Ureter (tissue), 1 donor: Measurements from ENCODE around the gene TBC1D1. TPM values are rescaled to one million over a fixed set of nuclear protein-coding genes. Genes with fewer than 3 reads are reported as not detected.
"Not testable (repeated sequence)": the region's sequence is repeated elsewhere in the genome, so short reads cannot be mapped to it uniquely, and the experiment has no call there.

Experiments used
- DNase-seq: peaks from one replicate; pipeline ENCODE4 v3.0.0-alpha.2; 2020; ENCODE audit warnings: low spot score
- total RNA-seq: library from RNA; stranded (reverse); gene quantifications from one replicate; pipeline ENCODE4 v1.2.4, GENCODE V29; 2023
- donor health status: DM: yes; HTN: yes; CAD: no.

The TBC1D1 gene
- total RNA-seq, 1 donor from 2014 or later = 191 TPM

DNA sequence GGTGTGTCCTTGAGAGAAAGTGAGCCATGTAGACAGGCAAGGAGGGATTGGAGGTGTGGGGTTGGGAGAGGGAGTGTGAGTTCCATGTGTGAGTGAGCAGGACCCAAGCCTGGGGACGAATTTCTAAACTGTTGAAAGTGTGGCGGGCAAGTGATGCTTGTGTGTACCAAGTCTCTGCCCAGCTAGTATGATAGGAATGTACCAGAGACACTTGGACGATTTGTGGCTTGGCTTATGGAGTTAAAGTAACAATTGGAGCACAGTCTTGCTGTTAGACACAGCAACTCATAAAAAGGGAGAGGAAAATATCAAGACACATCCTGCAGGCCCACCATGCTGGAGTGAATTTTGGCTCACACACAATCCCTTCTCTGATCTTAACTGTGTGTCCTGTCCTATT, 77.9 kb downstream of the TBC1D1 start:
- no peak for DNase-seq

DNA sequence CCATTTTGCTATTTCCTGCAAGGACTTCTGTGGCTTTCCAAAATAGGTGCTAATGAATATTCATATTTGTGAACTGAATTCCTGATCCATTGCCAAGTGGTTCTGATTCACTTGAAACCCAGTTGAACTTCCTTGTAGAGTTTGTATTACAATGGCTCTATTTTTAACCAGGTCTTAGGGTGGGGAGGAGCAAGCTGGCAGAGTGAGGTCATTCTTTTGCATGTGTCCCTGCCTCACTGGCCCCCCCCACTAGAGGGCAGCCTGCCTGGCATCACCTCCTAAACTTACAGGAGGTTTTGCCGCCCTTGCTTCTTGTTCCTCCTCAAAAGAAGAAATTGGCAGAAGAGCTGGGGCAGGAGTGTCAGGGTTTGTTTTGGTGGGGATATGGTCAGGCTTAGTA, 79.8 kb downstream of the TBC1D1 start:
- DNase-seq = peak; percentile 71

DNA sequence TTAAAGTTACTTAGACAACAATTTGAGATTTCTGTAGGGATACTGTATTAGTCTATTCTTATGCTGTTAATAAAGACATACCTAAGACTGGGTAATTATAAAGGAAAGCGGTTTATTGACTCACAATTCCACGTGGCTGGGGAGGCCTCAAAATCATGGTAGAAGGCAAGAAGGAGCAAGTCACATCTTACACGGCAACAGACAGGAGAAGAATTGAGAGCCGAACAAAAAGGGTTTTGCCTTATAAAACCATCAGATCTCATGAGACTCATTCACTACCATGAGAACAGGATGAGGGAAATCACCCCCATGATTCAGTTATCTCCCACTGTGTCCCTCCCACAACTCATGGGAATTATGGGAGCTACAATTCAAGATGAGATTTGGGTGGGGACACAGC, 80.3 kb downstream of the TBC1D1 start:
- no peak for DNase-seq

DNA sequence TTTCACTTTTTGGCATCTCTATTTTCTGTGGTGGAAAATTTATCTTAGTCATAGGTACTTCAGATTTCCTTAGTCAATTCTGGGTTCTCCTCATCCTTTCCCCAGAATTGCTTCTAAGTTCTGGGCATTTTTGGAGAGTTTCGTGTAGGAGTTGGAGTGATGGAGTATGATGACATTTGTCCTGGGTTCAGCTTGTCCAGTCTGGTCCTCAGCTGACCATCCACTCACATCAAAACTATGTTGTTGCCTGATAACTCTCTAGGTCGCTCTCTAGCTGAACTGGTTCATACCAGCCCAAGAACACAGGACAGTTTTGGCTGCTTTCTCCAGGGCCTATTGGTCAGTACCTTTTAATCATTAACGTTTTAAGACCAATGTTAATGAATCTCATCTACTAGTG, 82.6 kb downstream of the TBC1D1 start:
- no peak for DNase-seq

DNA sequence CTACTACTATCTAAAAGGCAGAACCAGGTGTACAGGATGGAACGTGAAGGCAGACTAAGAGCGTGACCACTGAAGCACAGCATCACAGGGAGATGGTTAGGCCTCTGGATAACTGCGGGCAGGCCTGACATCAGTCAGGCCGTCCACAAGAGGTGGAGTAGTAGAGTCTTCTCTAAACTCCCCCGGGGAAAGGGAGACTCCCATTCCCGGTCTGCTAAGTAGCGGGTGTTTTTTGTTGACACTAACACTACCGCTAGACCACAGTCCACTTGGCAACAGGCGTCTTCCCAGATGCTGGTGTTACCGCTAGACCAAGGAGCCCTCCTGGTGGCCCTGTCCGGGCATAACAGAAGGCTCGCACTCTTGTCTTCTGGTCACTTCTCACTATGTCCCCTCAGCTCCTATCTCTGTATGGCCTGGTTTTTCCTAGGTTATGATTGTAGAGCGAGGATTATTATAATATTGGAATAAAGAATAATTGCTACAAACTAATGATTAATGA, 84.5 kb downstream of the TBC1D1 start:
- not testable (repeated sequence) for DNase-seq

DNA sequence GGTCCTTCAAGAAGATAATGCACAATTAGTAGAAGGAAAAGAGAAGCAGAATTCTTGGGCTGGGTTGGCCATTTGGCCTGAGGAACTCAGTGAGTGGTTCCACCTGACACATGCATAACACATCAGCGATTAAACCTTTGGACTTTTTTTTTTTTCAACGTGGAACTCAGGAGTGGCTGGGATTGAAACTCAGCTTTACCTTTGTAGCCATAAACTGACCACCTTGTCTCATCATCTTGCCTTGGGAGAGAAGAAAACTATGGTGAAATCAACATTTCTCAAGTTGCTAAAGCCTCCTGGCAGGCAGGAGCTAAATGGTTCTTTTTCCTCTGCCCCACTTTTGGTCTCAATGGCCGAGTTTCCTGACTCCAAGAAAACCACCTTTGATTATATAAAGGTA, 85.6 kb downstream of the TBC1D1 start:
- no peak for DNase-seq

DNA sequence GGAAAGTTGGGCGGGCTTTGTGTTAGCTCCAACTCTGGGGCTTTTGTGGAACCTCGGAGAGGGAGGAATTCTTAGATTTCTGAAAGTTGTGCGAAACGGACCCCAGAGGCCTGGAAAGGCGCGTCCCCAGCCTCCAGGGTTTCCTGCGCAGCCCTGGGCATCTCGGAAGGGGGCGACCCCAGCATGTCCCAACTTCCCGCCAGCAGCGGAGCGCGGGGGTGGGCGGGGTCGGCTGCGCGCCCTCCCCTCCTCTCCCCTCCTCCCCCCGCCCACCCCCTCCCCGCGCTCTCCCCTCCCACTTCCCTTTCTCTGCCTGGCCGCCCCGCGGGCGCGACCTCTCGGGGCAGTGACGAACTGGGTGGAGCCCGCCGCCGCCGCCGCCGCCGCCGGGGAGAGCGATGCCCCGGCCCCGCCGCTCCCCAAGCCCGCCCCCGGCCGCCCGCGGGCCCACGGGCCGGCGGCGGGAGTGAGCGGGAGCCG, 86.1 kb downstream of the TBC1D1 start:
- DNase-seq = peak; percentile 82

DNA sequence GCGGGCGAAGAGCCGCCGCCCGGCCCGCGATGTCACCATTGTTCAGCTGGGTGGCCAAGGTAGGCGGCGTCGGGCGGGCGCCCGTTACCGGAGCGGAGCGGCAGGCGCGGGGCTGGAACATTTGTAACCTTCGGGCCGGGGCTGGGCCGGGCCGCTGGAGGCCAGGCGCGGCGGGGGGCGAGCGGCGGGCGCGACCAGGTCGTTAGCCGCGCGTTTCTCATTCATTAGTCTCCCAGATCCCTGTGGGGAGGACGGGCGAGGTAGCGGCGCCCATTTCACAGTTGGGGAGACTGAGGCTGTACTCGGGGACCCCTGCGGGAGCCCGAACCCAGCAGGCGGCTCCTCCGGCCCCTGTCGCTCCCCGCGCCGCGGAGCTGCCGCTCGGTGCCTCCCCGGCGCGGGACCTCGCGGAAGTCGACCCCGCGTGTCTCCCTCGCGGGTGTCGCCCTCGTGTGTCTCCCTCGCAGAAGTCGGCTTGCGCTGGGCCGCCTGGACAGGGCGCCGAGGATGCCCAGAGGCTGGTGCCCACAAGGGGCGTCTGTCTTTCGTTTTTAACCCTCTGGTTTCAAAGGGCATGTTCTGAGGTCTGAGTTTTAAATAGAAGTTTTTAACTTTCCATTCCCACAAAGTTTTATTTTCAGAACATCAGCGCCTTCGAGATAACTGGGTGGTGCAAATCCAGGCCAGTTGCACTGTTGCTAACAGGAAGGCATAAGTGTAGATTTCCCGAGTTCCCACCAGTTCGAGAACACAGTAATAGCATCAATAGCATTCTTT, 86.8 kb downstream of the TBC1D1 start:
- peak; percentile 81 for DNase-seq

DNA sequence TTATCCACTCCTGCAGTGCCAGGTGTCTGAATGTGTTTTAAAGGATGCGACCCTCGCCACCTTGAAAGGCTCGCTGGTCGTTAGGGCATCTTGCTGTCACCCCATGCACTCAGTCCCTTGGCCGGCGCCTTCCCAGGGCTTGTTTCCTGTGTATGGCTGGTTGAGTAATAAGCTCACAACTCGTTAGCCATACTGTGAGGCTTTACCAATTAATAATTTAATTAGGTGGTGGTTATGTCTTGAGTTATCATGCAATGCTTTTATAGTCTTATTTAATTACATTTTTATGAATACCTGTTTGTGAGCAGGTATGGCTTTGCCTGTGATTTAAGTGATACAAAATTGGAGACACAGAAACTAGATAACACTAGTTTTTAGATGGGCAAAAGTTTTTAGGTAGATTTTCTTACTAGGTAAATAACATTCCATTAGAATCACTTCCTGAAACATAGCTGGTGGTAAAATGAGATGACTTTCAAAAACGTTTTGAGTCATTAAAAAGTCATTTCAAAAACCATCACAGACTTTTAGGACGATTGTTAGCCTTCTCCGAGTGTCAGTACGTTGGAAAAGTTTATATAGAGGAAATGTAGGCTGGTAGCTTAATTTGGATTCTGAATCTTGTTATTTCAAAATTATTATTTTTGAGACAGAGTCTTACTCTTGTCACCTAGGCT, 87.5 kb downstream of the TBC1D1 start:
- DNase-seq = no peak

DNA sequence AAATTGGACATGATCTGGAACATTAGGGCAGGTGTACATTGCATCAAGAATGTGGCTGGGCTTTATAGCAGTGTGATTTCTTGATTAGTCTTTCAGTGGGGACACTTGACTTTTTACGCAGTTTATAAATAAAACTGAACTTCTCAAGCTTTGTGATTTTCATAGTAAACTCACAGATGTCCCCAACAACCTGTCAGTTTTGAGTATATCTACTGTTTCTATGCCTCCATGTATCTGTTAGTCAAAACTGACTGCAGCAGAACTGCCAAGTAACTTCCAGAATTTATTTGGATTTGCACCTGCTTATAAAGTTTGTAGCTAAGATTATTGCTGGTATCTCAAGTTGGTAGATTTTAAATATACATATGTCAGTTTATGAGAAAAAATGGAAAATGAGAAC, 89.4 kb downstream of the TBC1D1 start:
- no peak for DNase-seq

DNA sequence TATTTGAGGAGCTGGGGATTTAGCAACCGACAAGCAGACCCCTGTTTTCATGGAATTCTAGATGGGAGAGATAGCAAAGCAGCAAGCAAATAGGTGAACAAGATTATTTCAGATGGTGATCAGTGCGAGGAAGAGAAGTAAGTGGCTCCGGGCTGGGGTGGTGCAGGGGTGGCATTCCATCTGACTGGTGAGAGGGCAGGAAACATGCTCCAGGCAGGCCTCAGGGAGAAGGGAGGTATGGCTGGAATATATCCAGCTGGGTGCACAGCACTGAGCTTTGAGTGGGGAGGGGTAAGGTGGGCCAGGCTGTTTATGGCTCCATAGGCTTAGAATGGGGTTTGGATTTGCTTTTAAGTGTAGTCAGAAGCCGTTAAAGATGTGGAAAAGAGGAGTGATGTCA, 90.5 kb downstream of the TBC1D1 start:
- no peak for DNase-seq

DNA sequence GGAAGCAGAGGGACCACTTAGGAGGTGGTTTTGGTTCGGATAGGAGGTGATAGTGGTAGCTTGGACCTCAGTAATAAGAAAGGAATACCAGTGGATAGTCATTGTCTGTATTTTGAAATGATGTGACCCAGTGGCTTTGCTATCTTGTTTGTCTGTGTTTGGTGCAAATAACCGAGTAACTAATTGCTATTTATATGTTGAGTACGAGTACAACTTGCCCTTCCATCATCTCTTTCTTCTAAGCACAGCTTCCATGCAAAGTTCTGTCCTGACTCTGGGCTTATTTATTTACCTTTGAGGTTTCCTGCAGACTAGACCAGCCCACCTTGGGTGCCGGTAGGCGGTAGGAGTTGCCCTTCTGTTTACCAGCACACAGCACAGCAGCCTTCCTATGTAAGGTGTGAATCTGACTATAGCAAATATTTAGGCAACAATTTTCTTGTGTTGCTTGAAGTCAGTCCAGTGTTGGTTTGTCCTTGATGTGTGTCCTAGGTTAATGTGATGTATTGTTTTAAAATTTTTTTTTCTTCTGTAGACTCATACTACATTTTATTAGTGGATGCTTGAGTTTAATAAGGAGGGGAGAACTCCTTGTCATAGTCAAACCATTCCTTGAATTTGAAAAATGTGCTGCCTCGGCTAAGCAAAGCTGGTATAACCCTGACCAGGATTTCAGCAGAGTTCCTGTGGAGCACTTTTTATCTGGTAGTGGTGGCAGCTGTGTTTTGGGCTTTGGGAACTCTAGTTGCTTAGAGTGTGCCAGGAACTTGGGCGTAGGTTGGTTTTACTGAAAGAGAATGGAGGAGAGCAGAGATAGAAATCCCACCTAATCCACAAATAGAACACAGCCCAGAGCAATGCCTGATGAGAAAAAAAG, 91.2 kb downstream of the TBC1D1 start:
- no peak for DNase-seq

DNA sequence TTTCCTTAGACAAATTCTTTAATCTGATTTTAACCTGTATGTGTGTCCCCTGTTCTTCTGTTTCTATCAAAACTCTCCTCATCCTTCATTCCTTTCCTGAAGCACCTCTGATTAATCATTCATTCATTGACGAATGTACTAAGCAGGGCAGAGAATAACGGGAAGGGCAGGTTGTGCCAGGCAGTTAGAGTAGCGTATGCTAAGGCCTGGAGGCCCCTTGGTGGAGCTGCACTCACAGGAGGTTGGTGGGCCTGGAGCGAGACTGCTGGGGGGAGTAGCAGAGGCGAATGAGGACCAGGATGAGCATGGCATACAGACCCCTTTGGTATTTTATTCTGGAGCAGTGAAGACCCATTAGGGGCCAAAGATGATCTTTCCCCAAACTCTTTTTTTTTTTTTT, 91.9 kb downstream of the TBC1D1 start:
- DNase-seq = no peak

DNA sequence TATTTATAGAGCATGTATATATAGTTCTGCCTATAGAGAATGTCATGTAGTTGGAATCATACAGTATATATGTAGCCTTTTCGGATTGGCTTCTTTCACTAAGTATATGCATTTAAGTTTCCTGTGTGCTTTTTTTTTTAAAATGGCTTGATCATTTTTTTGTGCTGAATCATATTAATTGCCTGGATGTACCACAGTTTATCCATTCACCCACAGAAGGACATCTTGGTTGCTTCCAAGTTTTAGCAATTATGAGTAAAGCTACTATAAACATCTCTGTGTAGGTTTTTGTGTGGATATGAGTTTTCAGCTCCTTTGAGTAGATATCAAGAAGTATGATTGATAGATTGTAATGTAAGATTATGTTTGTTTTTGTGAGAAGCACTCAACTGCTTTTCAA, 93.1 kb downstream of the TBC1D1 start:
- DNase-seq = no peak

DNA sequence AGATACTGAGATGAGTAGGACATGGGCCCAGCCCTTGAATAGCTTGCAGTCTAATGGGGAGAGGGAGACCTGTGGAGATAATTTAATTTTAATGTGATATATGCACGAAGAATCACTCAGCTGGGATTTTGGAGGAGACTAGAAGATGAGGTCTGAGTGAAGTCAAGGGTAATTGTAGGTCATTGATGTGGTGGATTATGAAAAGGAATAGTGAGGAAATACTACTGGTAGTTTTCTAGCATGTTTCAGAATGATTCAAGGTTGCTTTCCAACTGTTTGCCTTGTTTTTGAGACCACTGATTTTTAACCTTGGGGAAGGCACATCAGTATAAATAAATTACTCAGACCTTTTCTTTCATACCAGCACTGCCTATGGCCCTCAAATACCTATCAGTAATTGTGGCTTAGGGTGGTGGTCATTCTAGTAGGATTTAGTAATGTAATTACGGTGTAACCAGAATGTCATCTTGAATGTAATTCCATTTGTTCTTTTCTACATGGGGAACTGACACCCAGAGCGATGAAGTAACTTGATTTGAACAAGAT, 94.9 kb downstream of the TBC1D1 start:
- DNase-seq = no peak

DNA sequence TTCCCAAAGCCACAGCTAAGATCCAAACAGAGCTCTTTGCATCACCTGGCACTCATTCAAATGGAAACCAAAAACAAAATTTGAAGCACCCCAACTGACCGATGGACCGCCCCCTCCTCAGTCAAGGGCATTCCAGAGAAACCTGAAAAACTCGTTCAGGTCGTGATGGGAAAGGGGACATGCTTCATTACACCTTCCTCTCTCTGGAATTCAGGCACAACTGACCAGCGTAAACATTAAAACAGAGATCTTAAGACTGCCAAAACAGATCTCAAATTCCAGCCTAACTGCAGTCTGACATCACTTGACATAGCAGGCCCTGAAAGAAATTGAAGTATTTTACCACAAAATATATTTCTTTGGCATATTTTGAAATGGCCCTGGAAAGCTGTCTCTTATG, 97.8 kb downstream of the TBC1D1 start:
- no peak for DNase-seq

DNA sequence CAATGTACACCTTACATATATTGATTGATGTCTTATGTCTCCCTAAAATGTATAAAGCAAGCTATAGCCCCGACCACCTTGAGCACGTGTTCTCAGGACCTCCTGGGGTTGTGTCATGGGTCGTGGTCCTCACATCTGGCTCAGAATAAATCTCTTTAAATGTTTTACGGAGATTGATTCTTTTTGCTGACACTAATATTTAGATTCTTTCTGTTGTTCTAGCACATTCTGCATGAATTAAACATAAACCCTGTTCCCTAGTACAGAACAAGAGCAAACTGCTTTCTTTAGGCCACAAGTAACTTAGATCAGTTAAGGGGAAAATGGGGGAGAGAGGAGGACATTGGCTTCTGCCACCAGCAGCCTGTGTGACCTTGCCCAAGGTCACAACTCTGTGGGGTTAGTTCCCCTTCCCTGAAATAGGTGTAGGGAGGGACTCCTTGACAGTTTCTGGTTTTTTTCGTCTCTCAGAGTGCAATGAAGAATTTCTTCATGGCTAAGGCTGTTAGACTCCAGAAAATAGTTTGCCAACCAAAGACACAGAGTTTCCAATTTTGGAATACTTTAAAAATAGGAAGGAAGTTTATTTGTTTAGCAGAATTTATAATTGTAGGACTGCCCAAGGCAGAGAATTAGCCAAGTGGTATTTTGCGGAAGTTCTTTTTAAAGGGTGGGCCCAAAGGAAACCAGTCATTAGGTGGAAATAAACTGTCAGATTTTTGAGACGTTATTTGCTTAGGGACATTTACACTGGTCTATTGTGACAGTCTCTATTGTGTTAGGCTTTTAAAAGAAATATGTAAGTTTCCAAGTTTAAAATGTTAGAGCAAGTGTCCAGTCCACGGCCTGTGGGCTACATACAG, 98.7 kb downstream of the TBC1D1 start:
- no peak for DNase-seq

DNA sequence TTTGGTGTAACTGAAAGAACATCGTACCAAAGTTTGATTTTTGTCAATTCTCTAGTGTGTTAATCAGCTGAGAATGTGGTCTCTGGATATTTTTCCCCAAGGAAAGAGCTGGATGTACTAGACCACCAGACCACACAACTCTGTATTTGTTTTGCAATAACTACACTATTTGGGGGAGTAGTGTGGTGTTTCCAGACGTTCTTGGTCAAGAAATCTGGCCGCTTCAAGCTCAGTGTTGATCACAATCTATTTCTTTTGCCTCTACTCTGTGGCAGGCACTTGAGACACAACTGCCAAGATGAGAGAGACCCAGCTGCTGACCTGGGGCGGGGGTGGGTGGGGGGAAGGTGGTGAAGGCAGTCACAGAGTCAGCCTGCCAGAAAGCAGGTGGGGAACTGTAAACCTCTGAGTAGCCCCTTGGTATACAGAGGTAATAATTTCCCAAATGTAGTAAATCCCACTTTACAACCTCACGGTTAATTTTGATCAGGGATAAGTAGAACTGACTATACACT, 99.9 kb downstream of the TBC1D1 start:
- DNase-seq = no peak

DNA sequence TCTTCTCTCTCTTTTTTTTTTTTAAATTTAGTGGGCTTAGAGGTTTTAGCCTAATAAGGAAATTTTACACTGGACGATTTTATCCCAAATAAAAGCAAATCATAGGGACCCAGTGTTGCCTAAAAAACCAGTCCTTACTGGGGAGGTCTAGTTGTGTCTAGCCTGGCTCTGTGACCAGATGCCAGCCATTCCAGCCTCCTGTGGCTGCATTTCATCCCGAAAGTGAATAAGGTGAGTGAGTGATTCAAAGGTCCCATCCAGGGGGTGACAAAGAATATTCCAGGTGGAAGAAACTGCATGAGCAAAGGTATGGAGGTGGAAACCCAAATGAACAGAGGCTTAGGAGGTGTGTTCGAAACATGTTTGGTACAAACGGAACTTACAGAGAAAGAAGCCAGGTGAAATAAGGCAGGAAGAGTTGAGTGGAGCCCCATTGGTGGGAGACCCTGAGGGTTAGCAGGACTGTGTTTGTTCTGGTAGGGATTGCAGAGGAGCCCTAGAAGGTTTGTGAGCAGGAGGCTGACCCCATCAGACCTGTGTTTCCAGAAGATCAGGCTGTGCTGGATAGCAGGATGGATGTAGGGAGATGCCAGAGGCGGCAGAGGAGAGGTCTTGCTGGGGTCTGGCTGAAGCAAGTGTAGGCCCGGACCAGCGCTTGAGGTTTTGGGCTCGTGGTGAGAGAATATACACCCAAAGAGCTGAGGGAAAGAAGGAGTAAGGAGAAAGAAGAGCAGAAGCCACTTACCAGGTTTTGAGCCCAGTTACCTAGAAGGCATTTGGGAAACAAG, 100.9 kb downstream of the TBC1D1 start:
- DNase-seq = no peak

DNA sequence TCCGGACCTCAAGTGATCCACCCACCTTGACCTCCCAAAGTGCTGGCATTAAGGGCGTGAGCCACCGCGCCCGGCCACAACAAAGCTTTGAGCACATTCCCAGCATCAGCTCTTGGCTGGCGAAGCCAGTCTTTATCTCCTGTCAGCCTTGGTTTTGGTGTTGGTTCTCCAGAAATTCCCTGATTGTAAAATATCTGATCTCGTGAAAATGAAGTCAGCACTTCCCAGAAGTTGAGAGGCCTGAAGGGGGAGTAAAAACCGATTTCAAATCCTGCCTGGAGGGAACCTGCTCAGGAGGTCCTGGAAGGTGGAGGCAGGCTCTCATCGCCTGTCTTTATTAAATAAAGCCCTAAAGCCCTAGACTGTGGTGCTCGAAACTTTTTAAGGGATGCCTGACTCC, 102.9 kb downstream of the TBC1D1 start:
- DNase-seq = no peak
